Endothelial cell of umbilical vein (primary cell): ENCODE measurements around the gene ITM2C. TPM values are rescaled to one million over a fixed set of nuclear protein-coding genes. Genes with fewer than 3 reads are reported as not detected.

Experiments
- BruUV-seq: library from RNA; stranded (reverse); fragments of 400-500 nt; replicated peaks from 2 replicates; lab custom pipeline; 2021; lab: Mats Ljungman, UMichigan
- CTCF ChIA-PET: fragments of 300-600, 350-600 bp; sonication (Branson Sonifier 250); formaldehyde crosslinking; loops from one replicate; lab custom pipeline; 2021; ENCODE audit warnings: antibody characterized with exemption, inconsistent platforms; lab: Charles Lee
- POLR2A ChIA-PET: fragments of 300-600, 350-600 bp; sonication (Branson Sonifier 250); formaldehyde crosslinking; loops from one replicate; lab custom pipeline; 2021; ENCODE audit warnings: antibody characterized with exemption, inconsistent platforms; lab: Charles Lee
- DNase-seq: peaks from one replicate; pipeline ENCODE4 v3.0.0-alpha.2; 2011; ENCODE audit warnings: low read depth, low spot score
- FAIRE-seq: peaks from 2 replicates; lab custom pipeline; 2011; peaks lifted over from hg19 to GRCh38; lab: Jason Lieb, UNC
- H2AFZ ChIP-seq: 2 replicates; pipeline ENCODE4 v1.6.0; 2012; ENCODE audit warnings: low read depth, low read length, control low read depth, inconsistent platforms
- H3K27ac ChIP-seq: 2 replicates; pipeline ENCODE4 v1.5.1; 2011; ENCODE audit warnings: low read depth, mild to moderate bottlenecking, control low read depth, low read length, moderate library complexity; ENCODE audit not compliant: insufficient read depth
- H3K27me3 ChIP-seq, 2 experiments: 2 replicates each; pipeline versions ENCODE4 v1.6.0 to v1.6.1; 2011; ENCODE audit warnings: low read length in 2 of 2, mixed read lengths in 1 of 2; ENCODE audit not compliant: control insufficient read depth in 2 of 2, insufficient read depth in 2 of 2
- H3K36me3 ChIP-seq, 2 experiments: 2 replicates in 1 of 2; 3 replicates in 1 of 2; pipeline ENCODE4 v1.5.1; 2011; ENCODE audit warnings: low read length in 2 of 2, mild to moderate bottlenecking in 1 of 2, moderate library complexity in 1 of 2; ENCODE audit not compliant: control insufficient read depth in 2 of 2, insufficient read depth in 2 of 2; ENCODE audit errors: extremely low read depth in 1 of 2
- H3K4me1 ChIP-seq: 3 replicates; pipeline ENCODE4 v1.5.1; 2011; ENCODE audit warnings: mild to moderate bottlenecking, low read length; ENCODE audit not compliant: control insufficient read depth, insufficient read depth; ENCODE audit errors: extremely low read depth
- H3K4me2 ChIP-seq: 2 replicates; pipeline ENCODE4 v1.6.1; 2011; ENCODE audit warnings: low read length, control low read depth, mixed read lengths; ENCODE audit not compliant: insufficient read depth
- H3K4me3 ChIP-seq, 3 experiments: fragments of 200-600 bp in 1 of 3; sonication (generic), shearing (Covaris generic) in 1 of 3; replicated peaks in 1 of 3; 2 replicates each; pipeline ENCODE4 v1.5.1; 2011 to 2016; ENCODE audit warnings: control low read depth in 3 of 3, low read length in 3 of 3, mild to moderate bottlenecking in 2 of 3, inconsistent platforms in 1 of 3, low read depth in 1 of 3, moderate library complexity in 1 of 3; ENCODE audit not compliant: insufficient read depth in 1 of 3
- H3K79me2 ChIP-seq: 2 replicates; pipeline ENCODE4 v1.6.0; 2012; ENCODE audit warnings: low read length, inconsistent platforms; ENCODE audit not compliant: control insufficient read depth, insufficient read depth
- H3K9ac ChIP-seq: replicated peaks from 2 replicates; pipeline ENCODE3; 2011; ENCODE audit warnings: low read length, control low read depth; ENCODE audit not compliant: insufficient read depth; ENCODE audit errors: extremely low read depth
- H3K9me1 ChIP-seq: replicated peaks from 3 replicates; pipeline ENCODE4 v1.6.0; 2011; ENCODE audit warnings: mild to moderate bottlenecking, low read length; ENCODE audit not compliant: control insufficient read depth, insufficient read depth; ENCODE audit errors: extremely low read depth
- H3K9me3 ChIP-seq: replicated peaks from 2 replicates; pipeline ENCODE4 v1.5.1; 2012; ENCODE audit warnings: low read length, inconsistent platforms; ENCODE audit not compliant: control insufficient read depth, insufficient read depth
- H4K20me1 ChIP-seq: replicated peaks from 2 replicates; pipeline ENCODE3; 2011; ENCODE audit warnings: mild to moderate bottlenecking, low read length; ENCODE audit not compliant: control insufficient read depth, insufficient read depth; ENCODE audit errors: extremely low read depth
- EZH2 ChIP-seq: IDR thresholded peaks from 2 replicates; pipeline ENCODE4 v1.6.1; 2012; ENCODE audit warnings: borderline replicate concordance, low read depth, mild to moderate bottlenecking, moderate library complexity, low read length, inconsistent platforms; ENCODE audit not compliant: severe bottlenecking
- FOS ChIP-seq: IDR thresholded peaks from 2 replicates; pipeline ENCODE4 v1.6.1; 2011; ENCODE audit warnings: mild to moderate bottlenecking, low read length, moderate library complexity, borderline replicate concordance; ENCODE audit not compliant: insufficient read depth
- GATA2 ChIP-seq: IDR thresholded peaks from 2 replicates; pipeline ENCODE4 v1.7.0; 2011; ENCODE audit warnings: low read depth, mild to moderate bottlenecking, moderate library complexity, mixed read lengths, low read length; ENCODE audit not compliant: insufficient read length, insufficient read depth
- JUN ChIP-seq: IDR thresholded peaks from 2 replicates; pipeline ENCODE4 v1.6.1; 2011; ENCODE audit warnings: borderline replicate concordance, low read depth; ENCODE audit not compliant: insufficient read length, insufficient read depth
- MYC ChIP-seq: IDR thresholded peaks from one replicate; pipeline ENCODE4 v1.6.1; 2011; ENCODE audit warnings: mild to moderate bottlenecking, low read depth, low read length
- POLR2A ChIP-seq: IDR thresholded peaks from 2 replicates; pipeline ENCODE4 v1.6.1; 2012; ENCODE audit warnings: low read depth, mild to moderate bottlenecking, control low read depth, low read length
- POLR2AphosphoS5 ChIP-seq: IDR thresholded peaks from 2 replicates; pipeline ENCODE4 v1.6.1; 2012; ENCODE audit warnings: low read depth, mild to moderate bottlenecking, control low read depth, low read length, moderate library complexity; ENCODE audit not compliant: insufficient read depth
- dilution Hi-C: fragments of 300-500 bp; cut with MboI; formaldehyde crosslinking; loops from one replicate; pipeline ENCODE4 v1.15.0; 2019; ENCODE audit warnings: low sequenced_read_pairs; ENCODE audit not compliant: extremely low pct_ligation_motif_present
- intact Hi-C: fragments of 100-400 bp; cut with micrococcal nuclease; formaldehyde crosslinking; loops from one replicate; pipeline ENCODE4 v1.10.0; 2022
- polyA plus RNA-seq, 4 experiments: library from polyadenylated mRNA; depleted of rRNA in 3 of 4; stranded (reverse) in 3 of 4; unstranded in 1 of 4; fragments of >200 nt; gene quantifications; 2 replicates each; pipeline versions ENCODE4 v1.2.1 to v1.2.3, GENCODE V29; 2011 to 2012; ENCODE audit warnings: missing spikeins in 1 of 4
- total RNA-seq: library from RNA; stranded (reverse); gene quantifications from 2 replicates; pipeline ENCODE4 v1.2.3, GENCODE V29; 2021
- TF ChIP-seq, protein P1 (sequence below): IDR thresholded peaks from 2 replicates; pipeline ENCODE4 v1.6.1; 2011; ENCODE audit not compliant: insufficient read depth, insufficient read length
- TF ChIP-seq, protein P2 (sequence below), 2 donors: IDR thresholded peaks; 1 replicate in 1 of 2; 2 replicates in 1 of 2; pipeline ENCODE4 v1.5.1; 2011; ENCODE audit warnings: low read length in 2 of 2, mild to moderate bottlenecking in 2 of 2, moderate library complexity in 2 of 2, control low read depth in 1 of 2, inconsistent platforms in 1 of 2, low read depth in 1 of 2; ENCODE audit not compliant: insufficient read depth in 1 of 2; ENCODE audit errors: extremely low read depth in 1 of 2

Gene ITM2C
- total and polyA plus RNA-seq, 2 donors (not counting 3 experiments of a cell fraction or from before 2014, with no cell fraction given): 12.0 to 12.1 TPM

DNA sequence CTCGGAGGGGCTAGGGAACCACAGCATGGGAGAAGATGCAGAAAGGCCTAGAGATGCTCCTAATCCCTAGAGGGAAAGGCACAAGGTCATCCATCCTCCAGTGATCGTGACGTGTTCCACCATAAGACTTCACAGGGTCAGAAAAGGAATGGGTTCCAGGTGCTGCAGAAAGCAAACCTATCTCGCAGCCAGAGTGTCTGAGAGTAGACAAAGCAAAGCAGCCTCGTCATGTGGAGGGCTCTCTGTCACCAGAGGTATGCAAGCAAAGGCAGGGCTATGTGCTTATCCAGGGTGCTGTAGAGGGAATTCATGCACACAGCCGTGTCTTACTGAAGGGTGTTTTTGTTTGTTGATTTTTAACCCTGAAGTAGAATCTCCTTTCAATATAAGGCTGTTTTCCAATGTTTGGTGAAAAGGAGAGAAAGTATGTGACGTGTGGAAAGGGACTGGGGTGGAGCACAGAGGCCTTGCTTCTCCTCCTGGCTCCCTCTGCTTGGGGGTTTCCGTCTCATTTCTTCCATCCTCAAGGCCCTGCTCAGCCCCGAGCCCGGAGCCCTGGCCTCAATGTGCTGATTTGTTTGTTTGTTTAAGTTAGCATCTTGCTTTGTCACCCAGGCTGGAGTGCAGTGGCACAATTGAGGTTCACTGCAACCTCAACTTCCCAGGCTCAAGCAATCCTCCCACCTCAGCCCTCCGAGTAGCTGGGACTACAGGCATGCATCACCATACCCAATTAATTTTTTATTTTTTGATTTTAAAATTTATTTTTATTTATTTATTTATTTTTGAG, 57.3 kb downstream of the ITM2C start:
- dilution Hi-C loops: no loop called here
- CTCF ChIA-PET: interaction anchor here (0.9 to 1.8 kb wide), 2 partner anchors 65 to 66 kb away, joined by 3 to 6 read pairs; no protein-coding TSS in a partner anchor

More for the DNA sequence above, 57.3 kb downstream of the ITM2C start:
- H3K4me1 ChIP-seq: no peaks in the 10 kb centered on the region
- no peaks in the 10 kb centered on the region for H3K9me1 ChIP-seq
- intact Hi-C loops: no loop called here
- no peaks in the 10 kb centered on the region for H3K79me2 ChIP-seq
- no peaks in the 10 kb centered on the region for H3K9me3 ChIP-seq
- peaks cover 0 to 20% of the 10 kb centered on the region in 2 experiments for H3K27me3 ChIP-seq
- no peak overlapping the region for H3K9ac ChIP-seq
- H3K4me3 ChIP-seq: no peak overlapping the region
- TF ChIP-seq MYC: no peak
- TF ChIP-seq EZH2: no peak
- TF ChIP-seq GATA2: no peak
- TF ChIP-seq, protein P1, sequence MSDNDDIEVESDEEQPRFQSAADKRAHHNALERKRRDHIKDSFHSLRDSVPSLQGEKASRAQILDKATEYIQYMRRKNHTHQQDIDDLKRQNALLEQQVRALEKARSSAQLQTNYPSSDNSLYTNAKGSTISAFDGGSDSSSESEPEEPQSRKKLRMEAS: no peak
- TF ChIP-seq, protein P2, sequence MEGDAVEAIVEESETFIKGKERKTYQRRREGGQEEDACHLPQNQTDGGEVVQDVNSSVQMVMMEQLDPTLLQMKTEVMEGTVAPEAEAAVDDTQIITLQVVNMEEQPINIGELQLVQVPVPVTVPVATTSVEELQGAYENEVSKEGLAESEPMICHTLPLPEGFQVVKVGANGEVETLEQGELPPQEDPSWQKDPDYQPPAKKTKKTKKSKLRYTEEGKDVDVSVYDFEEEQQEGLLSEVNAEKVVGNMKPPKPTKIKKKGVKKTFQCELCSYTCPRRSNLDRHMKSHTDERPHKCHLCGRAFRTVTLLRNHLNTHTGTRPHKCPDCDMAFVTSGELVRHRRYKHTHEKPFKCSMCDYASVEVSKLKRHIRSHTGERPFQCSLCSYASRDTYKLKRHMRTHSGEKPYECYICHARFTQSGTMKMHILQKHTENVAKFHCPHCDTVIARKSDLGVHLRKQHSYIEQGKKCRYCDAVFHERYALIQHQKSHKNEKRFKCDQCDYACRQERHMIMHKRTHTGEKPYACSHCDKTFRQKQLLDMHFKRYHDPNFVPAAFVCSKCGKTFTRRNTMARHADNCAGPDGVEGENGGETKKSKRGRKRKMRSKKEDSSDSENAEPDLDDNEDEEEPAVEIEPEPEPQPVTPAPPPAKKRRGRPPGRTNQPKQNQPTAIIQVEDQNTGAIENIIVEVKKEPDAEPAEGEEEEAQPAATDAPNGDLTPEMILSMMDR (IDR thresholded peaks at IDR 0.05; ENCODE audit: extremely low read depth in 1 of 2, insufficient read depth in 1 of 2, low read depth in 1 of 2, low read length in 2 of 2): no peak
- no peak for TF ChIP-seq POLR2AphosphoS5
- no peak for TF ChIP-seq POLR2A
- TF ChIP-seq FOS: no peak
- no peak for TF ChIP-seq JUN
- FAIRE-seq (no peak), DNase-seq (no peak)
- BruUV-seq: no TSS peak
- H3K36me3 ChIP-seq: no peaks in the 10 kb centered on the region
- H2AFZ ChIP-seq: no peak overlapping the region
- no peak overlapping the region for H3K27ac ChIP-seq
- H4K20me1 ChIP-seq: no peaks in the 10 kb centered on the region
- POLR2A ChIA-PET: no interaction called here
- H3K4me2 ChIP-seq: no peak overlapping the region
